Measurements from ENCODE around the gene MFAP5.
"Not testable (repeated sequence)": the region's sequence is repeated elsewhere in the genome, so short reads cannot be mapped to it uniquely, and the experiment has no call there.

Gene MFAP5

GRCh38 chr12:8672381-8672780 lies 9.8 kb upstream of the MFAP5 start:
- no peak for DNase-seq

GRCh38 chr12:8668441-8668840 lies 5.8 kb upstream of the MFAP5 start:
- no peak for DNase-seq

GRCh38 chr12:8667270-8667669 lies 4.6 kb upstream of the MFAP5 start:
- DNase-seq, result peak; percentile 53 to 56

DNA sequence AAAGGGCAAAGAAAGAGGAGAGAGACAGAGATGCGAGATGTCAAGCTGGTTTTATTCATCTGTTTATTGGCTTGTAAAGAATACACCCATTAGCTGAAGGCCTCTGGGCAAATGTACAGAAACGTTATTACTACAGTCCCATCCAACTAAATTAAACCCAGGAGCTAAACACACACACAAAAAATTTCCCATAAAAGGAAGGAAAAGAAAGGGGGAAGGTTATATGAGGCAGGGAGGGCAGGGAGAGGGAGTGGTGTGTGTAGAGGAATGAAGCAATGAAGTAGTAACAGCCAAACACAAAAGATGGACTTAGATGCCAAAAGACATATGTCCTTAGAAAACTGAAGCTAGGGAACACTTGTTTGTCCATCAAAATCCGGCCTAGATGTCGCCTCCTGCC lies 3.1 kb upstream of the MFAP5 start:
- no peak for DNase-seq

- no peak for DNase-seq
These were observed 1.7 kb upstream of the MFAP5 start for GRCh38 chr12:8664228-8664913.

- DNase-seq, result no peak
These were observed 875 bp downstream of the MFAP5 start for GRCh38 chr12:8661751-8662150.

- no peak for DNase-seq
These were observed 1.6 kb downstream of the MFAP5 start for GRCh38 chr12:8661016-8661415.

DNA sequence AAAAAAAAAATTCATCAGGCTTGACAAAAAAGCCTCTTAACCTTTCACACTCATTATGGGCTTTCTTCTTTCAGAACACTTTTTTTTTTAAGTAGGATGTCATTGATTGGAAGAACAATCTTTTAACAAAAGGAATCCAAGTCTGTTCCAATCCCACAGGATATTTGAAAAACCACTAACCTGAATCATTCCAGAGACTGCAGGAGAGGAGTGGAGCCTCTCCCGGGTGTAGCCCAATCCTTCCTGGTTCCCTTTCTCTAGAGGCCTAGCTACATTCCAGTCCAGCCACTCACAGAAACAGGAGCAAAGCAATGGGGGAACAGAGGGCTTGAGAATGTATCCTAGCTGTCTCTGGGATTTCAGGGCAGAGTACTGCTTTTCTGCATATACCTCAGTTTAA lies 4.3 kb downstream of the MFAP5 start:
- no peak for DNase-seq

GRCh38 chr12:8655421-8655820 lies 7.2 kb downstream of the MFAP5 start:
- no peak for DNase-seq

GRCh38 chr12:8648576-8649205 lies 13.9 kb downstream of the MFAP5 start:
- no peak for DNase-seq

DNA sequence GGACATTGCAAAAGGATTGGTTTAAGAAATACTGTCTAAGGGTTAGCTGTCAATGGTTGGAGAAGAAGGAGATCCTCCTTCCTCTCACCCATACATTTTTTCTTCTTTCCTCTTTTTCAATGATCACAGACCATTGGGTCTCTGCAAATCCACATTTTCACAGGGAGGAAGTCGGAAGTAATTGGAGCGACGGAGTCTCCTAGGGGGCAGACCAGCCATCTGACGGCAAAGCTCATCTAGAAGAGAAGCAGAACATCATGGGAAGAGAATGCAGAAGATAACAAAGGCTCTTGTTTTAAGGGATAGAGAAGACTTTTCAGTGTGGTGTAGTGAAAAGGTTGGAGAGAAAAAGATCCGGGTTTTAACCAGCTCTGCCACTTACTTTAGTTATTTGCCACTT lies 14.7 kb downstream of the MFAP5 start:
- DNase-seq, result no peak

- no peak for DNase-seq
These were observed 18.0 kb downstream of the MFAP5 start for GRCh38 chr12:8644345-8645248.

- no peak for DNase-seq
These were observed 19.9 kb downstream of the MFAP5 start for GRCh38 chr12:8642775-8643174.

GRCh38 chr12:8639936-8640335 lies 22.7 kb downstream of the MFAP5 start:
- no peak for DNase-seq

GRCh38 chr12:8638951-8639350 lies 23.7 kb downstream of the MFAP5 start:
- DNase-seq, result no peak

GRCh38 chr12:8637666-8638065 lies 25.0 kb downstream of the MFAP5 start:
- DNase-seq, result no peak

DNA sequence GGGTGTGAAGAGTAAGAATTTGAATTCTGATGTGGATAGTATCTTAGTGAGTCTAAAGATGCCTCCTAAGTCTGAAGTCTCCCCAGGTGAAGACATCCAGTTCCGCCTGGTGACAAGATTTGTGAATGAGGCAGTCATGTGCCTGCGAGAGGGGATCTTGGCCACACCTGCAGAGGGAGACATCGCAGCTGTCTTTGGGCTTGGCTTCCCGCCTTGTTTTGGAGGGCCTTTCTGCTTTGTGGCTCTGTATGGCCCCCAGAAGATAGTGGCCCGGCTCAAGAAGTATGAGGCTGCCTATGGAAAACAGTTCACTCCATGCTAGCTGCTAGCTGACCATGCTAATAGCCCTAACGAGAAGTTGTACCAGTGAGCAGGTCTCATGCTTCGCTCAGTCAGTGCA lies 25.4 kb downstream of the MFAP5 start:
- no peak for DNase-seq

- no peak for DNase-seq
These were observed 26.0 kb downstream of the MFAP5 start for GRCh38 chr12:8636581-8636980.

- DNase-seq, result not testable (repeated sequence)
These were observed 26.6 kb downstream of the MFAP5 start for GRCh38 chr12:8636007-8636346.

DNA sequence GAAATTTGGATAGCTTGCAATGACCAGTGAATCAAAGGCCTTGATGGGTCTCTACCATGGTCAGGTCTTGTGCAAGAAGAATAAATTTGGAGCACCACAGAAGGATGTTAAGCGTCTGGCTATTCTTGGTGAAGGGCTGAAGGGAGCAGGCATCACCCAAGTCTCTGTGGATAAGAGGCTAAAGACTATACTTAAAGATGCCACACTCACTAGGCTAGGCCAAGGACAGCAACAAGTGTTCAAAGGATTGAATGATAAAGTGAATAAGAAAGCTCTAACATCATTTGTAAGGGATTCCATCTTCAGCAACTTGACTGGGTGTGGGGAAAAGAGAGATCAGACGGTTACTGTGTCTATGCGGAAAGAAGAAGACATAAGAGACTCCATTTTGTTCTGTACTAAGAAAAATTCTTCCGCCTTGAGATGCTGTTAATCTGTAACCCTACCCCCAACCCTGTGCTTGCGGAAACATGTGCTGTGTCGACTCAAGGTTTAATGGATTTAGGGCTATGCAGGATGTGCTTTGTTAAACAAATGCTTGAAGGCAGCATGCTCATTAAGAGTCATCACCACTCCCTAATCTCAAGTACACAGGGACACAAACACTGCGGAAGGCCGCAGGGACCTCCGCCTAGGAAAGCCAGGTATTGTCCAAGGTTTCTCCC lies 27.2 kb downstream of the MFAP5 start:
- DNase-seq, result not testable (repeated sequence)

GRCh38 chr12:8630131-8630530 lies 32.5 kb downstream of the MFAP5 start:
- DNase-seq, result no peak

- no peak for DNase-seq
These were observed 33.1 kb downstream of the MFAP5 start for GRCh38 chr12:8629486-8630033.

GRCh38 chr12:8628731-8629130 lies 33.9 kb downstream of the MFAP5 start:
- DNase-seq, result no peak

All from Kasumi-1 (cell line).